Activated CD4-positive, alpha-beta T cell treated with anti-CD3 and anti-CD28 coated beads, Interleukin-2, amount 10 ng/mL, durations not matched to agents 7 days and 5 days (primary cell): ENCODE results near the gene CFAP65. TPM values are rescaled to one million over a fixed set of nuclear protein-coding genes. Genes with fewer than 3 reads are reported as not detected.

Source experiments
- CTCF ChIA-PET: fragments of 350-600 bp; sonication (Branson Sonifier 250); formaldehyde crosslinking; loops from one replicate; lab custom pipeline; 2021; ENCODE audit warnings: antibody characterized with exemption; lab: Charles Lee
- POLR2A ChIA-PET: fragments of 350-600 bp; sonication (Branson Sonifier 250); formaldehyde crosslinking; loops from one replicate; lab custom pipeline; 2021; ENCODE audit warnings: antibody characterized with exemption; lab: Charles Lee
- DNase-seq: peaks from one replicate; pipeline ENCODE4 v3.0.0-alpha.2; 2020
- H3K27ac Mint-ChIP-seq: one replicate; pipeline ENCODE4 v1.8.0; 2021; ENCODE audit warnings: mild to moderate bottlenecking, moderate library complexity, mixed read lengths
- H3K27me3 Mint-ChIP-seq: one replicate; pipeline ENCODE4 v1.8.0; 2021; ENCODE audit warnings: mixed read lengths
- H3K36me3 Mint-ChIP-seq: one replicate; pipeline ENCODE4 v1.8.0; 2021; ENCODE audit warnings: low read depth, mixed read lengths
- H3K4me1 Mint-ChIP-seq: one replicate; pipeline ENCODE4 v1.8.0; 2021; ENCODE audit warnings: mixed read lengths
- H3K4me3 Mint-ChIP-seq: one replicate; pipeline ENCODE4 v1.8.0; 2021; ENCODE audit warnings: mild to moderate bottlenecking, moderate library complexity, mixed read lengths
- H3K9me3 Mint-ChIP-seq: one replicate; pipeline ENCODE4 v1.8.0; 2021; ENCODE audit warnings: mixed read lengths
- total RNA-seq, 2 experiments: library from RNA; stranded (reverse); gene quantifications; one replicate each; pipeline ENCODE4 v1.2.3, GENCODE V29; 2021

The CFAP65 gene
- total RNA-seq, 2 experiments from 2014 or later: not detected

- no peak for DNase-seq
- peaks cover 4% of the 10 kb centered on the region for H3K4me1 Mint-ChIP-seq
- H3K27me3 Mint-ChIP-seq: peaks cover 56% of the 10 kb centered on the region
- no peak overlapping the region for H3K4me3 Mint-ChIP-seq
- no peaks in the 10 kb centered on the region for H3K36me3 Mint-ChIP-seq
- POLR2A ChIA-PET: no interaction called here
- CTCF ChIA-PET: interaction anchor here (1.3 to 2.2 kb wide), 2 partner anchors 8 to 20 kb away, joined by 3 to 12 read pairs; no protein-coding TSS in a partner anchor
- H3K9me3 Mint-ChIP-seq: no peaks in the 10 kb centered on the region
- H3K27ac Mint-ChIP-seq: no peak overlapping the region
Observed at GRCh38 chr2:219037783-219038499, 3.4 kb downstream of the CFAP65 start.

- CTCF ChIA-PET: no interaction called here
- H3K4me1 Mint-ChIP-seq: no peaks in the 10 kb centered on the region
- POLR2A ChIA-PET: no interaction called here
- H3K36me3 Mint-ChIP-seq: no peaks in the 10 kb centered on the region
- no peaks in the 10 kb centered on the region for H3K9me3 Mint-ChIP-seq
- H3K4me3 Mint-ChIP-seq: no peak overlapping the region
- no peak overlapping the region for H3K27ac Mint-ChIP-seq
- no peak for DNase-seq
- H3K27me3 Mint-ChIP-seq: peaks cover 42% of the 10 kb centered on the region
Observed at GRCh38 chr2:219035942-219036341, 5.4 kb downstream of the CFAP65 start.

GRCh38 chr2:219034823-219035222 is 6.5 kb downstream of the CFAP65 start:
- POLR2A ChIA-PET: no interaction called here

GRCh38 chr2:219032051-219032745 is 9.1 kb downstream of the CFAP65 start:
- CTCF ChIA-PET: interaction anchor here (0.7 to 2.4 kb wide), 2 partner anchors 52 to 1812 kb away, joined by 3 to 7 read pairs; no protein-coding TSS in a partner anchor
- no peaks in the 10 kb centered on the region for H3K9me3 Mint-ChIP-seq
- no peaks in the 10 kb centered on the region for H3K4me1 Mint-ChIP-seq
- no peaks in the 10 kb centered on the region for H3K36me3 Mint-ChIP-seq
- POLR2A ChIA-PET: no interaction called here
- no peak overlapping the region for H3K27ac Mint-ChIP-seq
- no peak overlapping the region for H3K4me3 Mint-ChIP-seq
- peaks cover 24% of the 10 kb centered on the region for H3K27me3 Mint-ChIP-seq
- DNase-seq: no peak

More at GRCh38 chr2:219034823-219035222, 6.5 kb downstream of the CFAP65 start:
- CTCF ChIA-PET: no interaction called here
- no peak for DNase-seq
- Mint-ChIP-seq H3K4me3 (no peak overlapping the region), H3K4me1 (no peaks in the 10 kb centered on the region), H3K27ac (no peak overlapping the region), H3K9me3 (no peaks in the 10 kb centered on the region), H3K36me3 (no peaks in the 10 kb centered on the region), H3K27me3 (peaks cover 34% of the 10 kb centered on the region)

GRCh38 chr2:219031005-219031738 is 10.1 kb downstream of the CFAP65 start:
- H3K27me3 Mint-ChIP-seq: peaks cover 24% of the 10 kb centered on the region
- CTCF ChIA-PET: interaction anchor here (1.9 to 2.4 kb wide), 4 partner anchors 14 to 88 kb away, joined by 5 to 7 read pairs (median 6); no protein-coding TSS in a partner anchor
- POLR2A ChIA-PET: no interaction called here

GRCh38 chr2:219030177-219030940 is 11.0 kb downstream of the CFAP65 start:
- Mint-ChIP-seq H3K4me1 (no peaks in the 10 kb centered on the region), H3K27me3 (peaks cover 21% of the 10 kb centered on the region), H3K36me3 (no peaks in the 10 kb centered on the region), H3K4me3 (no peak overlapping the region), H3K9me3 (no peaks in the 10 kb centered on the region), H3K27ac (no peak overlapping the region)
- no peak for DNase-seq
- ChIA-PET CTCF (interaction anchor here (0.6 to 2.5 kb wide), 27 partner anchors 8 to 361 kb away, joined by 3 to 14 read pairs (median 4); partner anchors contain the start of gene CFAP65), POLR2A (no interaction called here)

More at GRCh38 chr2:219031005-219031738, 10.1 kb downstream of the CFAP65 start:
- no peaks in the 10 kb centered on the region for H3K36me3 Mint-ChIP-seq
- H3K9me3 Mint-ChIP-seq: no peaks in the 10 kb centered on the region
- DNase-seq: no peak
- H3K27ac Mint-ChIP-seq: no peak overlapping the region
- H3K4me3 Mint-ChIP-seq: no peak overlapping the region
- H3K4me1 Mint-ChIP-seq: no peaks in the 10 kb centered on the region

GRCh38 chr2:219029829-219030165 is 11.5 kb downstream of the CFAP65 start:
- ChIA-PET POLR2A (no interaction called here), CTCF (interaction anchor here (0.6 to 2.5 kb wide), 27 partner anchors 9 to 362 kb away, joined by 3 to 14 read pairs (median 4); partner anchors contain the start of gene CFAP65)
- Mint-ChIP-seq H3K4me1 (no peaks in the 10 kb centered on the region), H3K9me3 (no peaks in the 10 kb centered on the region), H3K27me3 (peaks cover 18% of the 10 kb centered on the region), H3K36me3 (no peaks in the 10 kb centered on the region), H3K27ac (no peak overlapping the region), H3K4me3 (no peak overlapping the region)
- peak; percentile 76 for DNase-seq

GRCh38 chr2:219028996-219029828 is 12.1 kb downstream of the CFAP65 start:
- ChIA-PET CTCF (interaction anchor here (0.6 to 2.5 kb wide), 27 partner anchors 10 to 362 kb away, joined by 3 to 14 read pairs (median 4); partner anchors contain the start of gene CFAP65), POLR2A (interaction anchor here (0.6 kb wide), 1 partner anchor 1456 kb away, joined by 6 read pairs; no protein-coding TSS in a partner anchor)
- no peak for DNase-seq
- Mint-ChIP-seq H3K4me1 (no peaks in the 10 kb centered on the region), H3K9me3 (no peaks in the 10 kb centered on the region), H3K27ac (no peak overlapping the region), H3K36me3 (no peaks in the 10 kb centered on the region), H3K4me3 (no peak overlapping the region), H3K27me3 (peaks cover 13% of the 10 kb centered on the region)

- Mint-ChIP-seq H3K4me3 (no peak overlapping the region), H3K36me3 (no peaks in the 10 kb centered on the region)
- DNase-seq: no peak
Observed at GRCh38 chr2:219028141-219028540, 13.2 kb downstream of the CFAP65 start.

GRCh38 chr2:219027511-219028055 is 13.7 kb downstream of the CFAP65 start:
- no peaks in the 10 kb centered on the region for H3K9me3 Mint-ChIP-seq
- POLR2A ChIA-PET: no interaction called here
- H3K4me3 Mint-ChIP-seq: no peak overlapping the region
- CTCF ChIA-PET: interaction anchor here (1.1 to 2.5 kb wide), 3 partner anchors 15 to 143 kb away, joined by 3 to 14 read pairs (median 4); no protein-coding TSS in a partner anchor
- no peak for DNase-seq
- H3K27me3 Mint-ChIP-seq: peaks cover under 1% of the 10 kb centered on the region
- H3K4me1 Mint-ChIP-seq: no peaks in the 10 kb centered on the region
- H3K27ac Mint-ChIP-seq: no peak overlapping the region
- no peaks in the 10 kb centered on the region for H3K36me3 Mint-ChIP-seq

More at GRCh38 chr2:219028141-219028540, 13.2 kb downstream of the CFAP65 start:
- ChIA-PET CTCF (interaction anchor here (1.1 to 2.5 kb wide), 3 partner anchors 14 to 142 kb away, joined by 3 to 14 read pairs (median 4); no protein-coding TSS in a partner anchor), POLR2A (interaction anchor here (0.6 kb wide), 1 partner anchor 1455 kb away, joined by 6 read pairs; no protein-coding TSS in a partner anchor)
- Mint-ChIP-seq H3K9me3 (no peaks in the 10 kb centered on the region), H3K27ac (no peak overlapping the region), H3K4me1 (no peaks in the 10 kb centered on the region), H3K27me3 (peaks cover 5% of the 10 kb centered on the region)

- CTCF ChIA-PET: interaction anchor here (1.1 to 1.5 kb wide), 2 partner anchors 15 to 144 kb away, joined by 3 to 4 read pairs; no protein-coding TSS in a partner anchor
- no peak overlapping the region for H3K27ac Mint-ChIP-seq
- H3K4me3 Mint-ChIP-seq: no peak overlapping the region
- H3K27me3 Mint-ChIP-seq: no peaks in the 10 kb centered on the region
- no peaks in the 10 kb centered on the region for H3K9me3 Mint-ChIP-seq
- DNase-seq: no peak
- H3K36me3 Mint-ChIP-seq: no peaks in the 10 kb centered on the region
- no peaks in the 10 kb centered on the region for H3K4me1 Mint-ChIP-seq
- POLR2A ChIA-PET: no interaction called here
Observed at GRCh38 chr2:219026946-219027345, 14.4 kb downstream of the CFAP65 start.
